A673 (cell line): ENCODE measurements around the gene GALNT14. TPM values are rescaled to one million over a fixed set of nuclear protein-coding genes. Genes with fewer than 3 reads are reported as not detected.

Source experiments
- BruUV-seq: library from RNA; stranded (reverse); fragments of 400-500 nt; replicated peaks from 2 replicates; lab custom pipeline; 2021; lab: Mats Ljungman, UMichigan
- CTCF ChIA-PET: fragments of 300-600 bp; sonication (Branson Sonifier 250); formaldehyde crosslinking; loops from one replicate; lab custom pipeline; 2022; ENCODE audit warnings: antibody characterized with exemption; lab: Charles Lee
- POLR2A ChIA-PET: fragments of 300-600 bp; sonication (Branson Sonifier 250); formaldehyde crosslinking; loops from one replicate; lab custom pipeline; 2022; ENCODE audit warnings: antibody characterized with exemption; ENCODE audit not compliant: low non-redundant PET; lab: Charles Lee
- DNase-seq: peaks from one replicate; pipeline ENCODE4 v3.0.0-alpha.2; 2015; ENCODE audit warnings: low spot score
- H3K27ac ChIP-seq: fragments of 200-600 bp; sonication (generic); 2 replicates; pipeline ENCODE4 v1.5.1; 2016; ENCODE audit warnings: mixed run types, low read depth, mild to moderate bottlenecking, mixed read lengths, antibody characterized with exemption, low read length; ENCODE audit not compliant: poor library complexity, severe bottlenecking
- H3K27me3 ChIP-seq: fragments of 200-600 bp; sonication (generic); replicated peaks from 2 replicates; pipeline ENCODE4 v1.6.1; 2017; ENCODE audit warnings: mixed run types, low read depth, mild to moderate bottlenecking, mixed read lengths, antibody characterized with exemption, low read length; ENCODE audit not compliant: insufficient read depth, poor library complexity
- H3K36me3 ChIP-seq: fragments of 200-600 bp; sonication (generic); 2 replicates; pipeline ENCODE4 v1.6.1; 2016; ENCODE audit warnings: mixed run types, mild to moderate bottlenecking, mixed read lengths, antibody characterized with exemption, low read length; ENCODE audit not compliant: insufficient read depth, poor library complexity, severe bottlenecking
- H3K4me1 ChIP-seq: fragments of 200-600 bp; sonication (generic); 2 replicates; pipeline ENCODE4 v1.6.1; 2017; ENCODE audit warnings: mixed run types, mild to moderate bottlenecking, mixed read lengths, antibody characterized with exemption, low read length; ENCODE audit not compliant: insufficient read depth, poor library complexity, severe bottlenecking
- H3K4me3 ChIP-seq: fragments of 200-600 bp; sonication (generic); 2 replicates; pipeline ENCODE4 v1.5.1; 2016; ENCODE audit warnings: low read depth, mixed run types, mild to moderate bottlenecking, mixed read lengths, low read length; ENCODE audit not compliant: poor library complexity, severe bottlenecking
- H3K9me3 ChIP-seq: fragments of 200-600 bp; sonication (generic); 2 replicates; pipeline ENCODE4 v1.6.1; 2016; ENCODE audit warnings: mixed run types, low read depth, mild to moderate bottlenecking, mixed read lengths, antibody characterized with exemption, low read length; ENCODE audit not compliant: poor library complexity, severe bottlenecking
- EZH2 ChIP-seq: fragments of 200-600 bp; sonication (generic); IDR thresholded peaks from 2 replicates; pipeline ENCODE4 v1.6.1; 2017; ENCODE audit warnings: borderline replicate concordance, low read depth, mild to moderate bottlenecking, mixed read lengths, antibody characterized with exemption, low read length; ENCODE audit not compliant: poor library complexity, severe bottlenecking
- intact Hi-C: fragments of 100-400 bp; cut with micrococcal nuclease; formaldehyde crosslinking; loops from one replicate; pipeline ENCODE4 v1.10.0; 2022; ENCODE audit not compliant: unreplicated experiment
- total RNA-seq: library from RNA; stranded (reverse); gene quantifications from 2 replicates; pipeline ENCODE4 v1.2.3, GENCODE V29; 2021
- TF ChIP-seq, protein P1 (sequence below): fragments of 300-800, 200-600 bp; sonication (generic); conservative IDR thresholded peaks from 2 replicates; pipeline ENCODE4 v1.5.1; 2017; ENCODE audit warnings: low read depth, mild to moderate bottlenecking, antibody characterized with exemption, low read length, moderate library complexity, mixed read lengths

GALNT14 gene
- total RNA-seq, 1 experiment from 2014 or later, result 9.7 TPM

GRCh38 chr2:30933496-30933895 lies 204.7 kb downstream of the GALNT14 start:
- no peak for DNase-seq
- no peaks in the 10 kb centered on the region for H3K9me3 ChIP-seq
- H3K36me3 ChIP-seq, result no peaks in the 10 kb centered on the region
- no peak overlapping the region for H3K27ac ChIP-seq
- H3K4me3 ChIP-seq, result no peak overlapping the region
- POLR2A ChIA-PET, result no interaction called here
- no peaks in the 10 kb centered on the region for H3K4me1 ChIP-seq
- BruUV-seq, result no TSS peak
- H3K27me3 ChIP-seq, result no peaks in the 10 kb centered on the region
- intact Hi-C loops, result no loop called here
- TF ChIP-seq, protein P1, sequence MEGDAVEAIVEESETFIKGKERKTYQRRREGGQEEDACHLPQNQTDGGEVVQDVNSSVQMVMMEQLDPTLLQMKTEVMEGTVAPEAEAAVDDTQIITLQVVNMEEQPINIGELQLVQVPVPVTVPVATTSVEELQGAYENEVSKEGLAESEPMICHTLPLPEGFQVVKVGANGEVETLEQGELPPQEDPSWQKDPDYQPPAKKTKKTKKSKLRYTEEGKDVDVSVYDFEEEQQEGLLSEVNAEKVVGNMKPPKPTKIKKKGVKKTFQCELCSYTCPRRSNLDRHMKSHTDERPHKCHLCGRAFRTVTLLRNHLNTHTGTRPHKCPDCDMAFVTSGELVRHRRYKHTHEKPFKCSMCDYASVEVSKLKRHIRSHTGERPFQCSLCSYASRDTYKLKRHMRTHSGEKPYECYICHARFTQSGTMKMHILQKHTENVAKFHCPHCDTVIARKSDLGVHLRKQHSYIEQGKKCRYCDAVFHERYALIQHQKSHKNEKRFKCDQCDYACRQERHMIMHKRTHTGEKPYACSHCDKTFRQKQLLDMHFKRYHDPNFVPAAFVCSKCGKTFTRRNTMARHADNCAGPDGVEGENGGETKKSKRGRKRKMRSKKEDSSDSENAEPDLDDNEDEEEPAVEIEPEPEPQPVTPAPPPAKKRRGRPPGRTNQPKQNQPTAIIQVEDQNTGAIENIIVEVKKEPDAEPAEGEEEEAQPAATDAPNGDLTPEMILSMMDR, result no peak
- TF ChIP-seq EZH2, result no peak
- CTCF ChIA-PET, result no interaction called here

DNA sequence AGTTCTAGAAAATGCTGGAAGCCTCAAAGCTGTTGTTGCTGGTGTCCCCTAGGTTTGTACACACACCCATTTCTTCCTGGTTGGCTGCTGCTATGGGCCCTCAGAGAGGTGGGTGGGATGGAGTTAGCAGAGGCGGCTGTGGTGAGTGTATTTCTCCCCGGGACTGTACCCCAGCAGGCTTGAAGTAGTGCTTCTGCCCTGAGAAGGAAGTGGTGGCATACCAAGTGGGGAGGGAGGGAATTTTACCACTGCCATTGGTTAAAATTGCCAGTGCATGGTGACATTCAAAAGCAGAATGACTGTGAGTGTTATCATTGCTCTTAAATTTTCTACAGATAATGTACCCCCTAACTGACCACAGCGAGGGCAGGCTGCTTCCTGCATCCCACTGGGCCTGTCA lies 205.4 kb downstream of the GALNT14 start:
- intact Hi-C loops, result no loop called here
- no peaks in the 10 kb centered on the region for H3K4me1 ChIP-seq
- TF ChIP-seq, protein P1, result no peak
- TF ChIP-seq EZH2, result no peak
- BruUV-seq, result no TSS peak
- no peak overlapping the region for H3K4me3 ChIP-seq
- no peak for DNase-seq
- no peaks in the 10 kb centered on the region for H3K9me3 ChIP-seq
- H3K36me3 ChIP-seq, result no peaks in the 10 kb centered on the region
- POLR2A ChIA-PET, result no interaction called here
- CTCF ChIA-PET, result no interaction called here
- no peaks in the 10 kb centered on the region for H3K27me3 ChIP-seq
- no peak overlapping the region for H3K27ac ChIP-seq

GRCh38 chr2:30931841-30932407 lies 206.3 kb downstream of the GALNT14 start:
- no peaks in the 10 kb centered on the region for H3K4me1 ChIP-seq
- intact Hi-C loops, result no loop called here
- no peaks in the 10 kb centered on the region for H3K36me3 ChIP-seq
- ChIA-PET CTCF (no interaction called here), POLR2A (no interaction called here)
- no peak for DNase-seq
- H3K27me3 ChIP-seq, result no peaks in the 10 kb centered on the region
- H3K27ac ChIP-seq, result no peak overlapping the region
- BruUV-seq, result no TSS peak
- no peak overlapping the region for H3K4me3 ChIP-seq
- TF ChIP-seq EZH2, result no peak
- TF ChIP-seq, protein P1, result no peak
- H3K9me3 ChIP-seq, result no peaks in the 10 kb centered on the region
